Measurements from ENCODE around the gene PTCRA.
"Not testable (repeated sequence)": the region's sequence is repeated elsewhere in the genome, so short reads cannot be mapped to it uniquely, and the experiment has no call there.

Gene PTCRA

DNA sequence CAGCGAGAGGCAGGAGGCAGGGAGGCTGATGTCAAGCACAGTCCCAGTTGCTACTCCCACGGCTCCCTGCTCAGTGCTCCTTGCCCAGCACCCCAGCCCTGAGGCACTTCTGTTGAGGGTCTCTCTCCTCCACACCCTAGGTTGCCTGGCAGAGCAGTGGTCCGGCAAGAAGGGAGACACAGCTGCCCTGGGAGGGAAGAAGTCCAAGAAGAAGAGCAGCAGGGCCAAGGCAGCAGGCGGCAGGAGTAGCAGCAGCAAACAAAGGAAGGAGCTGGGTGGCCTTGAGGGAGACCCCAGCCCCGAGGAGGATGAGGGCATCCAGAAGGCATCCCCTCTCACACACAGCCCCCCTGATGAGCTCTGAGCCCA, 22.6 kb downstream of the PTCRA start:
- ATAC-seq (ENCODE audit: low read depth) (no peak), DNase-seq (ENCODE audit: low spot score) (no peak)
- Histone ChIP-seq H3K4me3 (ENCODE audit: severe bottlenecking) (no peak overlapping the region), H3K36me3 (ENCODE audit: low read depth) (peaks cover 34% of the 10 kb centered on the region), H3K27me3 (ENCODE audit: insufficient read depth, poor library complexity, severe bottlenecking) (no peaks in the 10 kb centered on the region), H3K27ac (ENCODE audit: poor library complexity, severe bottlenecking) (no peak overlapping the region), H3K4me1 (ENCODE audit: insufficient read depth, poor library complexity, severe bottlenecking) (peaks cover 2% of the 10 kb centered on the region), H3K9me3 (ENCODE audit: severe bottlenecking) (no peaks in the 10 kb centered on the region)
- TF ChIP-seq, protein P1, sequence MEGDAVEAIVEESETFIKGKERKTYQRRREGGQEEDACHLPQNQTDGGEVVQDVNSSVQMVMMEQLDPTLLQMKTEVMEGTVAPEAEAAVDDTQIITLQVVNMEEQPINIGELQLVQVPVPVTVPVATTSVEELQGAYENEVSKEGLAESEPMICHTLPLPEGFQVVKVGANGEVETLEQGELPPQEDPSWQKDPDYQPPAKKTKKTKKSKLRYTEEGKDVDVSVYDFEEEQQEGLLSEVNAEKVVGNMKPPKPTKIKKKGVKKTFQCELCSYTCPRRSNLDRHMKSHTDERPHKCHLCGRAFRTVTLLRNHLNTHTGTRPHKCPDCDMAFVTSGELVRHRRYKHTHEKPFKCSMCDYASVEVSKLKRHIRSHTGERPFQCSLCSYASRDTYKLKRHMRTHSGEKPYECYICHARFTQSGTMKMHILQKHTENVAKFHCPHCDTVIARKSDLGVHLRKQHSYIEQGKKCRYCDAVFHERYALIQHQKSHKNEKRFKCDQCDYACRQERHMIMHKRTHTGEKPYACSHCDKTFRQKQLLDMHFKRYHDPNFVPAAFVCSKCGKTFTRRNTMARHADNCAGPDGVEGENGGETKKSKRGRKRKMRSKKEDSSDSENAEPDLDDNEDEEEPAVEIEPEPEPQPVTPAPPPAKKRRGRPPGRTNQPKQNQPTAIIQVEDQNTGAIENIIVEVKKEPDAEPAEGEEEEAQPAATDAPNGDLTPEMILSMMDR (IDR thresholded peaks at IDR 0.05; ENCODE audit: poor library complexity, severe bottlenecking): no peak

DNA sequence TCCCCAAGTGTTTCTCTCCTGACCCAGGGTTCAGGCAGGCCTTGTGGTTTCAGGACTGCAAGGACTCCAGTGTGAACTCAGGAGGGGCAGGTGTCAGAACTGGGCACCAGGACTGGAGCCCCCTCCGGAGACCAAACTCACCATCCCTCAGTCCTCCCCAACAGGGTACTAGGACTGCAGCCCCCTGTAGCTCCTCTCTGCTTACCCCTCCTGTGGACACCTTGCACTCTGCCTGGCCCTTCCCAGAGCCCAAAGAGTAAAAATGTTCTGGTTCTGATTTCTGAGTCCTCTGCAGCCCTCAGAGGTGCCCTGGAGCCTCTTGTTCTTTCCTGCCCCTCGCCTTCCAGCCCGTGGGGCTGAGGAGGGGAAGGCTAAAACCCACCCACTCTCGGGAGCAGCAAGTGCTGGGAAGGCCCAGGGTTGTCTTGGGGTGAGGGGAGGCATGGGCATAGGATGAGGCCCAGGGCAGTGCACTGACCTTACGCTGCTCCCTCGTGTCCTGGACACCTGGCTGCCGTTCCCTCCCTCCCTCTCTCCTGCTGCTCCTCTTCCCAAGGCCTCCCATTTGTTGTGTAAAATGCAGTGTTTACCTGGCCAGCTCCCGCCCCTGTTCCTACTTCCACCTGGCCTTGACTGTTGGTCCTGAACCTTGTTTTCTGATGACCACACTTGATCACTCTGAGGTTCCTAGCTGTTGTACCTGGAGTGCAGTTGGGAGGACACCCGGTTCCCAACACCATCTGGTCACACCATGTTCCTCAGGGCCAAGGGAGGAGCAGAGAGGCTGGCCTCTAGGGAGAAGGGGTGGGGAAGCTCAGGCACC, 23.3 kb downstream of the PTCRA start:
- TF ChIP-seq, protein P1 (IDR thresholded peaks at IDR 0.05; ENCODE audit: poor library complexity, severe bottlenecking): no peak
- Histone ChIP-seq H3K27me3 (ENCODE audit: insufficient read depth, poor library complexity, severe bottlenecking) (no peaks in the 10 kb centered on the region), H3K36me3 (ENCODE audit: low read depth) (peaks cover 30% of the 10 kb centered on the region), H3K4me3 (ENCODE audit: severe bottlenecking) (no peak overlapping the region), H3K27ac (ENCODE audit: poor library complexity, severe bottlenecking) (no peak overlapping the region), H3K4me1 (ENCODE audit: insufficient read depth, poor library complexity, severe bottlenecking) (no peaks in the 10 kb centered on the region), H3K9me3 (ENCODE audit: severe bottlenecking) (no peaks in the 10 kb centered on the region)
- DNase-seq (ENCODE audit: low spot score): no peak
- no peak for ATAC-seq (ENCODE audit: low read depth)

DNA sequence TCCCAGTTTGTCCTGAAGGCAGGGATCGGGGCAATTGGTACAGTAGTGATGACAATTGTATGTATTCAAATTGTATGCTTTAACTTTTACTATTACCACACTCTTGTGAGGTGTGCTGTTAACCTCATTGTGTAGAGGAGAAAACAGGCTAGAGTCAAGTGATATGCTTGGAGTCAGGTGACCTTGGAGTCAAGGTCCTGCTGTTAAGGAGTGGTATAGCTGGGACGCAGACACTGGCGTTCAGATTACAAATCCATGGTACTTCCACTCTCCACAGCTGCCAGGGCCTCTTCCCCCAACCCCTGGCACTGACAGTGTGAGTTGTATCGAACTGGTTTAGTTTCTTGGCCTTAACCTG, 23.9 kb downstream of the PTCRA start:
- no peaks in the 10 kb centered on the region for H3K27me3 ChIP-seq (ENCODE audit: insufficient read depth, poor library complexity, severe bottlenecking)
- no peak for DNase-seq (ENCODE audit: low spot score)
- peaks cover 24% of the 10 kb centered on the region for H3K36me3 ChIP-seq (ENCODE audit: low read depth)
- no peaks in the 10 kb centered on the region for H3K9me3 ChIP-seq (ENCODE audit: severe bottlenecking)
- no peaks in the 10 kb centered on the region for H3K4me1 ChIP-seq (ENCODE audit: insufficient read depth, poor library complexity, severe bottlenecking)
- TF ChIP-seq, protein P1 (IDR thresholded peaks at IDR 0.05; ENCODE audit: poor library complexity, severe bottlenecking): no peak
- H3K4me3 ChIP-seq (ENCODE audit: severe bottlenecking): no peak overlapping the region
- no peak for ATAC-seq (ENCODE audit: low read depth)
- no peak overlapping the region for H3K27ac ChIP-seq (ENCODE audit: poor library complexity, severe bottlenecking)

DNA sequence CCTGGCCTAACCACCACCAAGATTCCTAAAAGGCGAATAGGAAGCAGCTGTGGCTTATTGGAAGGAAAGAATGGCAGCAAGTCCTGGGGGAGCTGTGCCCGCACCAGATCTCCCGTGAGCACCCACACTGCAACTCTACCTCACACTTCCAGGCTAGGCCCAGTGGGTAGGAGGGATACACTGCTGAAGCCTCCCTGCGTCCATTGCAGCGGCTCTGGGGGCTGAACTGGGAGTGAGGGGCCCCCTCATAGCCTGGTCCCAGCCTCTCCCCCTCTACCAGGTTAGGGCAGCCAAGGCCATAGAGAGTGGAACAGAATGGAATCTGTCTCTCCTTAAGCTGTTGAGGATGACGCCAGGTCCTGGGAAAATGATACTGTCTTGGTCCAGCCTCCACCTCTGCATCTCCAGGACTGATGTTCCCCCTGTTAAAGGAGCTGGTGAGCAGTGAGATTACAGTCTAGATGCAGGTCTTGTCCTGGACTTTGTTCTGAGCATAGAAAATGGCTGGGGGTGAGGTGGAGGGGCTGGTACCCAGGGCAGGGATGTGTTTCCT, 24.7 kb downstream of the PTCRA start:
- Histone ChIP-seq H3K36me3 (ENCODE audit: low read depth) (peaks cover 16% of the 10 kb centered on the region), H3K4me3 (ENCODE audit: severe bottlenecking) (no peak overlapping the region), H3K4me1 (ENCODE audit: insufficient read depth, poor library complexity, severe bottlenecking) (no peaks in the 10 kb centered on the region), H3K27me3 (ENCODE audit: insufficient read depth, poor library complexity, severe bottlenecking) (no peaks in the 10 kb centered on the region), H3K27ac (ENCODE audit: poor library complexity, severe bottlenecking) (no peak overlapping the region), H3K9me3 (ENCODE audit: severe bottlenecking) (no peaks in the 10 kb centered on the region)
- DNase-seq (ENCODE audit: low spot score): no peak
- no peak for ATAC-seq (ENCODE audit: low read depth)
- TF ChIP-seq, protein P1 (IDR thresholded peaks at IDR 0.05; ENCODE audit: poor library complexity, severe bottlenecking): no peak

DNA sequence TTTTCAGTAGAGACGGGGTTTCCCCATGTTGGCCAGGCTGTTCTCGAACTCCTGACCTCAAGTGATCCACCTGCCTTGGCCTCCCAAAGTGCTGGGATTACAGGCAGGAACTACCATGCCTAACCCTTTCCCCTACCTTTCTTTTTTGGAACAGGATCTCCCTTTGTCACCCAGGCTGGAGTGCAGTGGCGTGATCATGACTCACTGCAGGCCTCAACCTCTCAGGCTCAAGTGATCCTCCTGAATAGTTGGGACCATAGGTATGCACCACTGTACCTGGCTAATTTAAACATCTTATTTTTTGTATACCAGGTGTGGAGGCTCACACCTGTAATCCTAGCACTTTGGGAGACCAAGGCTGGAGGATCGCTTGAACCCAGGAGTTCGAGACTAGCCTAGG, 25.5 kb downstream of the PTCRA start:
- not testable (repeated sequence) for H3K4me1 ChIP-seq (ENCODE audit: insufficient read depth, poor library complexity, severe bottlenecking); ATAC-seq (ENCODE audit: low read depth); H3K9me3 ChIP-seq (ENCODE audit: severe bottlenecking); H3K4me3 ChIP-seq (ENCODE audit: severe bottlenecking); DNase-seq (ENCODE audit: low spot score); H3K27ac ChIP-seq (ENCODE audit: poor library complexity, severe bottlenecking); H3K36me3 ChIP-seq (ENCODE audit: low read depth); H3K27me3 ChIP-seq (ENCODE audit: insufficient read depth, poor library complexity, severe bottlenecking)
